Caco-2 (cell line): ENCODE measurements around the gene FOXP3. TPM values are rescaled to one million over a fixed set of nuclear protein-coding genes. Genes with fewer than 3 reads are reported as not detected.

Source experiments
- BruUV-seq: library from RNA; stranded (reverse); fragments of 400-500 nt; replicated peaks from 2 replicates; lab custom pipeline; 2021; lab: Mats Ljungman, UMichigan
- CTCF ChIA-PET: fragments of 300-600 bp; sonication (Branson Sonifier 250); formaldehyde crosslinking; loops from one replicate; lab custom pipeline; 2022; ENCODE audit warnings: antibody characterized with exemption; lab: Charles Lee
- POLR2A ChIA-PET: fragments of 300-600 bp; sonication (Branson Sonifier 250); formaldehyde crosslinking; loops from one replicate; lab custom pipeline; 2022; ENCODE audit warnings: antibody characterized with exemption; lab: Charles Lee
- DNase-seq, 2 experiments: peaks; one replicate each; pipeline versions ENCODE4 v3.0.0 to v3.0.0-alpha.2; 2020 to 2022
- H3K27me3 ChIP-seq: replicated peaks from 2 replicates; pipeline ENCODE4 v1.6.0; 2011; ENCODE audit warnings: low read length; ENCODE audit not compliant: control insufficient read depth, insufficient read depth
- H3K36me3 ChIP-seq: 2 replicates; pipeline ENCODE4 v1.5.1; 2011; ENCODE audit warnings: low read length; ENCODE audit not compliant: control insufficient read depth, insufficient read depth
- H3K4me1 ChIP-seq: fragments of 250-450 bp; sonication (Bioruptor Pico); 2 replicates; pipeline ENCODE4 v1.5.1; 2020; ENCODE audit warnings: mild to moderate bottlenecking
- H3K4me3 ChIP-seq: 2 replicates; pipeline ENCODE4 v1.5.1; 2011; ENCODE audit warnings: low read depth, mild to moderate bottlenecking, control low read depth, low read length
- H3K9me3 ChIP-seq: fragments of 250-450 bp; sonication (Bioruptor Pico); 2 replicates; pipeline ENCODE4 v1.5.1; 2020; ENCODE audit warnings: mild to moderate bottlenecking, moderate library complexity
- H3K27ac Mint-ChIP-seq: one replicate; pipeline ENCODE4 v1.8.0; 2022; ENCODE audit warnings: mixed read lengths; ENCODE audit not compliant: unreplicated experiment
- H3K27me3 Mint-ChIP-seq: one replicate; pipeline ENCODE4 v1.8.0; 2022; ENCODE audit warnings: mixed read lengths; ENCODE audit not compliant: insufficient read depth, unreplicated experiment
- H3K36me3 Mint-ChIP-seq: one replicate; pipeline ENCODE4 v1.8.0; 2022; ENCODE audit warnings: mild to moderate bottlenecking, mixed read lengths; ENCODE audit not compliant: insufficient read depth, unreplicated experiment
- H3K4me1 Mint-ChIP-seq: one replicate; pipeline ENCODE4 v1.8.0; 2022; ENCODE audit warnings: low read depth, mixed read lengths; ENCODE audit not compliant: unreplicated experiment
- H3K4me3 Mint-ChIP-seq: one replicate; pipeline ENCODE4 v1.8.0; 2022; ENCODE audit warnings: mild to moderate bottlenecking, moderate library complexity, mixed read lengths; ENCODE audit not compliant: unreplicated experiment
- H3K9me3 Mint-ChIP-seq: one replicate; pipeline ENCODE4 v1.8.0; 2022; ENCODE audit warnings: mixed read lengths; ENCODE audit not compliant: unreplicated experiment
- intact Hi-C: fragments of 100-400 bp; cut with micrococcal nuclease; formaldehyde crosslinking; loops from one replicate; pipeline ENCODE4 v1.10.0; 2022; ENCODE audit not compliant: unreplicated experiment
- total RNA-seq: library from RNA; stranded (reverse); gene quantifications from 2 replicates; pipeline ENCODE4 v1.2.3, GENCODE V29; 2022
- TF ChIP-seq, protein P1 (sequence below), 2 experiments: fragments of 200-600 bp in 1 of 2; IDR thresholded peaks; 1 replicate in 1 of 2; 2 replicates in 1 of 2; pipeline versions ENCODE4 v1.5.1 to v1.8.0; 2011 to 2022; ENCODE audit warnings: antibody characterized with exemption in 1 of 2, control low read depth in 1 of 2, inconsistent platforms in 1 of 2, low read depth in 1 of 2, low read length in 1 of 2, mild to moderate bottlenecking in 1 of 2, moderate library complexity in 1 of 2; ENCODE audit not compliant: insufficient read depth in 1 of 2, severe bottlenecking in 1 of 2, unreplicated experiment in 1 of 2

Gene FOXP3
- total RNA-seq, 1 experiment from 2014 or later, result 0.88 TPM

DNA sequence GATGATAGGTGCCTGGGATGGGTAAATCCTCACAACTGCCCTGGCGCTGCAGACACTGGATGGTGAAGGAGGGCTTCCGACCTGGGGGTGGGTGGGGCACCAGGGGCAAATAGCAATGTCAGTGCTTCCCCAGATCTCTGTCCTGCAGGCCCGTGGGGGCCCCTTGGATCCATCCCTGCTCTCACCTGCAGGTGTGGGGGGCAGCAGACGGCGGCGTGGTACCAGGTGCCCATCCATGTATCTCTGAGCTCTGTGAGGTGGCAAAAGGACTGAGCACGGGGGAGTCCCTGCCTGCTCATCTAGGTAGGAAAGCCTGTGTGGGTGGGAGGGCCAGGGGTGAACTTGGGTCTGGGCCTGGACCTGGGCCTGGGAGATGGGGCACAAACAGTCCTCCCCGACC is 58.0 kb downstream of the FOXP3 start:
- H3K36me3 ChIP-seq, result no peaks in the 10 kb centered on the region
- TF ChIP-seq, protein P1, sequence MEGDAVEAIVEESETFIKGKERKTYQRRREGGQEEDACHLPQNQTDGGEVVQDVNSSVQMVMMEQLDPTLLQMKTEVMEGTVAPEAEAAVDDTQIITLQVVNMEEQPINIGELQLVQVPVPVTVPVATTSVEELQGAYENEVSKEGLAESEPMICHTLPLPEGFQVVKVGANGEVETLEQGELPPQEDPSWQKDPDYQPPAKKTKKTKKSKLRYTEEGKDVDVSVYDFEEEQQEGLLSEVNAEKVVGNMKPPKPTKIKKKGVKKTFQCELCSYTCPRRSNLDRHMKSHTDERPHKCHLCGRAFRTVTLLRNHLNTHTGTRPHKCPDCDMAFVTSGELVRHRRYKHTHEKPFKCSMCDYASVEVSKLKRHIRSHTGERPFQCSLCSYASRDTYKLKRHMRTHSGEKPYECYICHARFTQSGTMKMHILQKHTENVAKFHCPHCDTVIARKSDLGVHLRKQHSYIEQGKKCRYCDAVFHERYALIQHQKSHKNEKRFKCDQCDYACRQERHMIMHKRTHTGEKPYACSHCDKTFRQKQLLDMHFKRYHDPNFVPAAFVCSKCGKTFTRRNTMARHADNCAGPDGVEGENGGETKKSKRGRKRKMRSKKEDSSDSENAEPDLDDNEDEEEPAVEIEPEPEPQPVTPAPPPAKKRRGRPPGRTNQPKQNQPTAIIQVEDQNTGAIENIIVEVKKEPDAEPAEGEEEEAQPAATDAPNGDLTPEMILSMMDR (IDR thresholded peaks at IDR 0.05; ENCODE audit: insufficient read depth in 1 of 2, low read depth in 1 of 2, low read length in 1 of 2, severe bottlenecking in 1 of 2, unreplicated experiment in 1 of 2), result no peak
- no peaks in the 10 kb centered on the region for H3K27me3 Mint-ChIP-seq
- ChIA-PET POLR2A (interaction anchor here (0.6 kb wide), 1 partner anchor 379 kb away, joined by 5 read pairs; no protein-coding TSS in a partner anchor), CTCF (no interaction called here)
- H3K27ac Mint-ChIP-seq, result no peak overlapping the region
- BruUV-seq, result no TSS peak
- H3K36me3 Mint-ChIP-seq, result peaks cover 7% of the 10 kb centered on the region
- no peak overlapping the region for H3K4me3 Mint-ChIP-seq
- no peaks in the 10 kb centered on the region for H3K27me3 ChIP-seq
- H3K9me3 ChIP-seq, result no peaks in the 10 kb centered on the region
- H3K4me3 ChIP-seq, result no peak overlapping the region
- H3K9me3 Mint-ChIP-seq, result no peaks in the 10 kb centered on the region
- no peaks in the 10 kb centered on the region for H3K4me1 Mint-ChIP-seq
- DNase-seq, result no peak
- intact Hi-C loops, result no loop called here
- H3K4me1 ChIP-seq, result peaks cover 4% of the 10 kb centered on the region; the same call in 1 of the 2 replicates

DNA sequence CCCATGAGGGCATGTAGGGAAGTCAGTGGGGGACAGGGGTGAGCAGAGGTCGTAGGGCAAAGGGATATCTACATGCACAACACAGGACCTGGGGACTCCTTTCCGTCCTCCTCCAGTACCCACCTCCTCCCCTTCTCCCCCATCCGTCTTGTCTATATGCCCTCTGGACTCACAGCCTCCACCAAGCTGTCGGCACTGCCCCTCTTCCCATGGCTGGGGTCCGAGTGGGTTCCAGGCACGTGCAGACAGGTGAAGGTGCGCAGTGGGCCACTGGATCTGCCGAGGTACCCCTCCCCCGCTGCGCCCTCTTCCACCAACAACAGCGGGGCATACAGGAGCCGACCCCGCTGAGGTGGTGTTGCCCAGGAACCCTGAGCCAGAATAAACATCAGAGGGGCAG is 59.1 kb downstream of the FOXP3 start:
- ChIA-PET CTCF (no interaction called here), POLR2A (no interaction called here)
- BruUV-seq, result no TSS peak
- Mint-ChIP-seq H3K27ac (no peak overlapping the region), H3K27me3 (no peaks in the 10 kb centered on the region), H3K9me3 (no peaks in the 10 kb centered on the region), H3K4me1 (no peaks in the 10 kb centered on the region), H3K4me3 (no peak overlapping the region), H3K36me3 (peaks cover 7% of the 10 kb centered on the region)
- Histone ChIP-seq H3K36me3 (no peaks in the 10 kb centered on the region), H3K27me3 (no peaks in the 10 kb centered on the region), H3K4me1 (peaks cover 11% of the 10 kb centered on the region; the same call in 1 of the 2 replicates), H3K9me3 (no peaks in the 10 kb centered on the region), H3K4me3 (no peak overlapping the region)
- intact Hi-C loops, result no loop called here
- TF ChIP-seq, protein P1 (IDR thresholded peaks at IDR 0.05; ENCODE audit: insufficient read depth in 1 of 2, low read depth in 1 of 2, low read length in 1 of 2, severe bottlenecking in 1 of 2, unreplicated experiment in 1 of 2), result no peak
- no peak for DNase-seq

DNA sequence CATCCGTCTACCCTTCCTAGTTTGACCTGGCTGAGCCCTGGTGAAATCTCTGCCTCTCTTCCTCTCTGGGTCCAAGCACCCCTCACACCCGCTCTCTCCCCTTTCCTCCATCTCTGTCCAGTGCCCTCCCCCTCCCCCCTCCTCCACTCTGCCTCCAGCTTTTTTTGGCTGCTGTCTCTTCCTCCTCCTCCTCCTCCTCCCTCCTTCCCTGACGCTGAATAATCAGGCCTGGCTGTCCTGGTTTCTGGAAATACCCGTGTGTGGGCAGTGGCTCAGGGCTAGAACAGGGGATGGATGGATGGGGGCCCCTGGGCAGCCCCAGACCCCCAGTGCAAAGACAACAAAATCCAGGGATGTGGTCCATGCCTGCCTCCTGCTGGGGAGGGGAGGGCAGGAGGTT is 59.8 kb downstream of the FOXP3 start:
- Histone ChIP-seq H3K27me3 (no peaks in the 10 kb centered on the region), H3K36me3 (no peaks in the 10 kb centered on the region), H3K9me3 (no peaks in the 10 kb centered on the region), H3K4me1 (peaks cover 13% of the 10 kb centered on the region; the same call in 1 of the 2 replicates), H3K4me3 (no peak overlapping the region)
- no peak for DNase-seq
- BruUV-seq, result no TSS peak
- Mint-ChIP-seq H3K27ac (no peak overlapping the region), H3K9me3 (no peaks in the 10 kb centered on the region), H3K36me3 (peaks cover 7% of the 10 kb centered on the region), H3K4me3 (no peak overlapping the region), H3K4me1 (no peaks in the 10 kb centered on the region), H3K27me3 (no peaks in the 10 kb centered on the region)
- POLR2A ChIA-PET, result no interaction called here
- intact Hi-C loops, result no loop called here
- CTCF ChIA-PET, result no interaction called here
- TF ChIP-seq, protein P1 (IDR thresholded peaks at IDR 0.05; ENCODE audit: insufficient read depth in 1 of 2, low read depth in 1 of 2, low read length in 1 of 2, severe bottlenecking in 1 of 2, unreplicated experiment in 1 of 2), result no peak
